NCI-H748 treated with DMSO at 0.1 percent for 48 hours (cell line): ENCODE measurements around the gene GTPBP10.
A peak's percentile ranks its signal among the peaks of the same experiment; 100 is the strongest.

Source experiments
- DNase-seq: peaks from one replicate; lab custom pipeline; 2025; lab: John Stamatoyannopoulos, UW

The GTPBP10 gene

GRCh38 chr7:90351987-90352386 lies 5.5 kb downstream of the GTPBP10 start:
- DNase-seq, result no peak

GRCh38 chr7:90383422-90383821 lies 36.9 kb downstream of the GTPBP10 start:
- no peak for DNase-seq

GRCh38 chr7:90383861-90384260 lies 37.3 kb downstream of the GTPBP10 start:
- DNase-seq, result no peak

- no peak for DNase-seq
These were observed 37.9 kb downstream of the GTPBP10 start for GRCh38 chr7:90384433-90384832.

- no peak for DNase-seq
These were observed 41.1 kb downstream of the GTPBP10 start for GRCh38 chr7:90387470-90388240.

- DNase-seq, result no peak
These were observed 44.4 kb downstream of the GTPBP10 start for GRCh38 chr7:90390926-90391325.

- DNase-seq, result no peak
These were observed 45.0 kb downstream of the GTPBP10 start for GRCh38 chr7:90391488-90391887.

- no peak for DNase-seq
These were observed 49.9 kb downstream of the GTPBP10 start for GRCh38 chr7:90396420-90396819.

- peak; percentile 6 for DNase-seq
These were observed 55.5 kb downstream of the GTPBP10 start for GRCh38 chr7:90401989-90402388.

GRCh38 chr7:90402785-90403173 lies 56.3 kb downstream of the GTPBP10 start:
- no peak for DNase-seq

- DNase-seq, result peak; percentile 91
These were observed 56.9 kb downstream of the GTPBP10 start, which contains the start of gene CLDN12 for GRCh38 chr7:90403174-90404113. Gene CLDN12 (plus strand): TSS chr7:90403461. CDS start chr7:90412677, 9,216 bp downstream.

- DNase-seq, result no peak
These were observed 58.3 kb downstream of the GTPBP10 start for GRCh38 chr7:90404777-90405176.

- no peak for DNase-seq
These were observed 60.9 kb downstream of the GTPBP10 start for GRCh38 chr7:90407484-90407821.

- DNase-seq, result no peak
These were observed 61.6 kb downstream of the GTPBP10 start for GRCh38 chr7:90408142-90408541.

GRCh38 chr7:90409667-90410066 lies 63.2 kb downstream of the GTPBP10 start:
- no peak for DNase-seq

GRCh38 chr7:90411510-90411909 lies 65.0 kb downstream of the GTPBP10 start:
- peak; percentile 20 for DNase-seq

GRCh38 chr7:90412458-90413184 lies 66.1 kb downstream of the GTPBP10 start:
- no peak for DNase-seq

- no peak for DNase-seq
These were observed 66.6 kb downstream of the GTPBP10 start for GRCh38 chr7:90413185-90413528.

GRCh38 chr7:90421651-90422050 lies 75.1 kb downstream of the GTPBP10 start:
- DNase-seq, result no peak

GRCh38 chr7:90424720-90425119 lies 78.2 kb downstream of the GTPBP10 start:
- no peak for DNase-seq

- DNase-seq, result no peak
These were observed 78.9 kb downstream of the GTPBP10 start for GRCh38 chr7:90425376-90425775.
